ENCODE data around the gene HLA-DOB. TPM values are rescaled to one million over a fixed set of nuclear protein-coding genes. Genes with fewer than 3 reads are reported as not detected.

HLA-DOB gene
- total and polyA plus RNA-seq, 2 of the 13 experiments (the other 11 are each of a cell fraction or from before 2014, with no cell fraction given): not detected

- TF ChIP-seq ZNF407 (CRISPR knock-in tag; IDR thresholded peaks at IDR 0.05; ENCODE audit: not compliant biosample characterization): no peak
- TF ChIP-seq ZNF572 (CRISPR knock-in tag; IDR thresholded peaks at IDR 0.05): no peak
- peak; percentile 94 for TF ChIP-seq ZNF800 (CRISPR knock-in tag; IDR thresholded peaks at IDR 0.05)
- no peak for TF ChIP-seq GABPA (IDR thresholded peaks at IDR 0.05; ENCODE audit: low read depth, low read length)
- TF ChIP-seq GABPA (CRISPR knock-in tag; IDR thresholded peaks at IDR 0.05; ENCODE audit: low read depth): peak; percentile 62
- TF ChIP-seq HOMEZ (CRISPR knock-in tag; IDR thresholded peaks at IDR 0.05; ENCODE audit: low read depth): peak; percentile 61; the same call in 1 of the 2 replicates
- TF ChIP-seq ZNF235 (CRISPR knock-in tag; IDR thresholded peaks at IDR 0.05; ENCODE audit: borderline replicate concordance): 0 out of 2 replicates have a peak, but pooled peaks have one; percentile 58
- TF ChIP-seq ZBTB39 (CRISPR knock-in tag; IDR thresholded peaks at IDR 0.05): peak; percentile 74; the same call in 1 of the 2 replicates
- TF ChIP-seq SOX6 (IDR thresholded peaks at IDR 0.05): no peak
- TF ChIP-seq SOX6 (CRISPR knock-in tag; IDR thresholded peaks at IDR 0.05): peak; percentile 73
- TF ChIP-seq MAFF (IDR thresholded peaks at IDR 0.05; ENCODE audit: low read depth, low read length): no peak
- no peak for TF ChIP-seq PBX2 (CRISPR knock-in tag; IDR thresholded peaks at IDR 0.05)
- TF ChIP-seq KLF16 (CRISPR knock-in tag; IDR thresholded peaks at IDR 0.05): peak in 1 of 2 experiments; percentile 84; a peak in 2 of 4 replicates
Measured at GRCh38 chr6:32838114-32838958, 21.5 kb upstream of the HLA-DOB start, which contains the start of gene TAP2 (continued).

Data from HepG2 (cell line).